Testis (tissue), 3 donors: ENCODE measurements around the gene GPR146. TPM values are rescaled to one million over a fixed set of nuclear protein-coding genes. Genes with fewer than 3 reads are reported as not detected.
A peak's percentile ranks its signal among the peaks of the same experiment; 100 is the strongest.

ENCODE experiments used
- DNase-seq: peaks from one replicate; pipeline ENCODE4 v3.0.0-alpha.2; 2019
- H3K27ac ChIP-seq, 2 donors: fragments of 200-600 bp; sonication (generic); one replicate each; pipeline ENCODE4 v1.5.1; 2019
- H3K27me3 ChIP-seq: fragments of 200-600 bp; sonication (generic); one replicate; pipeline ENCODE4 v1.5.1; 2019
- H3K36me3 ChIP-seq: fragments of 200-600 bp; sonication (generic); one replicate; pipeline ENCODE4 v1.5.1; 2017; ENCODE audit warnings: low read depth; ENCODE audit errors: missing control alignments
- H3K4me1 ChIP-seq: fragments of 200-600 bp; sonication (generic); one replicate; pipeline ENCODE4 v1.5.1; 2019
- H3K4me3 ChIP-seq, 2 donors: fragments of 200-600 bp; sonication (generic); one replicate each; pipeline ENCODE4 v1.5.1; 2017 to 2019
- H3K9me3 ChIP-seq: fragments of 200-600 bp; sonication (generic); one replicate; pipeline ENCODE4 v1.5.1; 2017
- POLR2A ChIP-seq: fragments of 450-650 bp; IDR thresholded peaks from one replicate; pipeline ENCODE4 v1.6.1; 2017; ENCODE audit warnings: antibody characterized with exemption, mild to moderate bottlenecking, moderate library complexity
- WGBS, 2 donors: methylation state at CpG; one replicate each; pipeline ENCODE4 v1.1.5; 2018; 5-methylcytosine and 5-hydroxymethylcytosine counted together
- intact Hi-C: fragments of 100-400 bp; cut with DNase I; formaldehyde crosslinking; loops from one replicate; pipeline ENCODE4 v1.15.1; 2023; ENCODE audit warnings: low total_unique reads
- polyA plus RNA-seq: library from polyadenylated mRNA; stranded (reverse); fragments of 350-450 nt; fragmentation: Illumina TruSeq; extraction: RNeasy Lipid Tissue Mini Kit (QIAGEN cat#74804); gene quantifications from one replicate; pipeline ENCODE4 v1.2.3, GENCODE V29; 2014; ENCODE audit warnings: low read depth, low replicate concordance; ENCODE audit not compliant: insufficient read depth
- total RNA-seq, 2 donors: library from RNA; depleted of rRNA; stranded (reverse); fragments of >200 nt; gene quantifications; one replicate each; pipeline ENCODE4 v1.2.3, GENCODE V29; 2016
- TF ChIP-seq, protein P1 (sequence below), 3 experiments: fragments of 450-650 bp in 2 of 3; fragments of 200-600 bp in 1 of 3; sonication (generic) in 1 of 3; IDR thresholded peaks; one replicate each; pipeline ENCODE4 v1.5.1; 2016 to 2019; ENCODE audit warnings: antibody characterized with exemption in 3 of 3, mild to moderate bottlenecking in 2 of 3, moderate library complexity in 1 of 3

Gene GPR146
- total and polyA plus RNA-seq, 3 donors from 2014 or later: 5.3 to 14.4 (median 14.2) TPM

DNA sequence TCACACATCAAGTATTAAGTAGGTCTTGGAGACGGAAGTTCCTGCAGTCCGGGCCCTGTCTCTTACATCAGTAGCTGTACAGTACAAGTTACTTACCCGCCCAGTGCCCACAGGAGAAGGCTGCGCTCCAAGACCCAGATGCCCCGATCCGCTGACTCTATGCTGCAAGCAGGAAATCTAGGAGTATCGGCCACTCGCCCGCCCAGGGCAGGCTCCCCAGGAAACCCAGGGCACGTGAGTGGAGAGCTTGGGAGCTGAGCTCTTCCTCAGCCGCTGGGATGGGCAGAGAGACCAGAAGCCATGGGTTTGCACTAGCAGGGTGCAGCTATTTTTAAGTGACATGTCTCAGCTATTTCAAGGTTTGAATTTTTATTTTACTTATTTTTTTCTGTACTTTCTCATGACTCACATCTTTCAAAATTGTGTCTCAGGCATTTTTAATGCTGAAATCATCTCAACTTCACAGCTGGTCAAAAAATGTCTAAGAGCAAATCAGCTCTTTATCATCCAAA lies 41.6 kb downstream of the GPR146 start:
- intact Hi-C loops: no loop called here
- no peaks in the 10 kb centered on the region for H3K27me3 ChIP-seq
- peaks cover 18% of the 10 kb centered on the region for H3K4me1 ChIP-seq
- H3K4me3 ChIP-seq: no peak overlapping the region
- H3K9me3 ChIP-seq: no peaks in the 10 kb centered on the region
- H3K27ac ChIP-seq: no peak overlapping the region
- H3K36me3 ChIP-seq: no peaks in the 10 kb centered on the region
- TF ChIP-seq, protein P1, sequence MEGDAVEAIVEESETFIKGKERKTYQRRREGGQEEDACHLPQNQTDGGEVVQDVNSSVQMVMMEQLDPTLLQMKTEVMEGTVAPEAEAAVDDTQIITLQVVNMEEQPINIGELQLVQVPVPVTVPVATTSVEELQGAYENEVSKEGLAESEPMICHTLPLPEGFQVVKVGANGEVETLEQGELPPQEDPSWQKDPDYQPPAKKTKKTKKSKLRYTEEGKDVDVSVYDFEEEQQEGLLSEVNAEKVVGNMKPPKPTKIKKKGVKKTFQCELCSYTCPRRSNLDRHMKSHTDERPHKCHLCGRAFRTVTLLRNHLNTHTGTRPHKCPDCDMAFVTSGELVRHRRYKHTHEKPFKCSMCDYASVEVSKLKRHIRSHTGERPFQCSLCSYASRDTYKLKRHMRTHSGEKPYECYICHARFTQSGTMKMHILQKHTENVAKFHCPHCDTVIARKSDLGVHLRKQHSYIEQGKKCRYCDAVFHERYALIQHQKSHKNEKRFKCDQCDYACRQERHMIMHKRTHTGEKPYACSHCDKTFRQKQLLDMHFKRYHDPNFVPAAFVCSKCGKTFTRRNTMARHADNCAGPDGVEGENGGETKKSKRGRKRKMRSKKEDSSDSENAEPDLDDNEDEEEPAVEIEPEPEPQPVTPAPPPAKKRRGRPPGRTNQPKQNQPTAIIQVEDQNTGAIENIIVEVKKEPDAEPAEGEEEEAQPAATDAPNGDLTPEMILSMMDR (IDR thresholded peaks at IDR 0.05): no peak
- no peak for TF ChIP-seq POLR2A
- WGBS, 2 donors: 85 to 96% methylated on average over 9 to 11 of the region's 11 CpGs
- DNase-seq: no peak

DNA sequence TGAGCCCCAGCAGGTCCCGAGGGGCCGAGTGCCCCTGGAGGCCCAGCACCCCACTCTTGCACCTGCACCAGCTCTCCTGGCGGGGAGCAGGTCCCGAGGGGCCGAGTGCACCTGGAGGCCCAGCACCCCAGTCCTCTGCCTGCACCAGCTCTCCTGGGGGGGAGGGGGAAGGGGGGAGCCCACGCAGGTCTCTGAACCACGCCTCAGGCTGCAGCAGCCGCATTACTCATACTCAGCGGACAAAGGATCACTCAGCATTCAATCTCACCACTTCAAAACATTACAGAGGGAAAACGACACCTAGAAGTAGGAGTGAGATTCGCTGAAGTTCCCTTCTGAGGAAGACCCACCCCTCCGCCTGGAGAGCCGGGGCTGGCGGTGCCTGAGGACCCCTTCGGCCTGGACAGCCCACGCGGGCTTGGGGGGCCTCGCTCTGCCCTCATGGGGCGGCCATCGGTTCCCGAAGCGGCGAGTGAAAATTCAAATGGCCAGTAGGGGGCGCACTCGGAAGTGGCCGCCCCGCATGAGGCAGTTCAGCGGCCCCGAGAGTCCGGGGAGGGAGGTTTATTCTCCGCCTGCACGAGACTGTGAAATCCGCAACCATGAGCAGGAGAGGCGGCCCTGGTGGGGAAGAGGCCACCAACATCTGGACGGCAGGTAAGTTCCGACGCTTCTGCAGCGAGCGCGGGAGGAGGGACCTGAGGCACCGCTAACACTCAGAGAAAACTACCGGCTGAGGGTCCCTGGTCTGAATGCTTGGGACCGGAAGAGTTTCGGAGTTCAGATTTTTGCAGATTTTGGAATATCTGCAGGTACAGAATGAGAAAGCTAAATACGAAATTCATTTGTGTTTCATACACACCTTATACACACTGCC lies 42.5 kb downstream of the GPR146 start:
- peaks cover 18% of the 10 kb centered on the region for H3K4me1 ChIP-seq
- peak overlapping the region in 1 of 2 donors; percentile 36 for H3K27ac ChIP-seq
- WGBS, 2 donors: 11 to 13% methylated on average over 18 to 45 of the region's 45 CpGs
- no peaks in the 10 kb centered on the region for H3K27me3 ChIP-seq
- peak overlapping the region; percentile 40 to 42 for H3K4me3 ChIP-seq
- no peaks in the 10 kb centered on the region for H3K36me3 ChIP-seq
- intact Hi-C loops: no loop called here
- peak; percentile 78 for DNase-seq
- no peak for TF ChIP-seq POLR2A
- TF ChIP-seq, protein P1 (IDR thresholded peaks at IDR 0.05): peak; percentile 85 to 98 (median 88)
- no peaks in the 10 kb centered on the region for H3K9me3 ChIP-seq

DNA sequence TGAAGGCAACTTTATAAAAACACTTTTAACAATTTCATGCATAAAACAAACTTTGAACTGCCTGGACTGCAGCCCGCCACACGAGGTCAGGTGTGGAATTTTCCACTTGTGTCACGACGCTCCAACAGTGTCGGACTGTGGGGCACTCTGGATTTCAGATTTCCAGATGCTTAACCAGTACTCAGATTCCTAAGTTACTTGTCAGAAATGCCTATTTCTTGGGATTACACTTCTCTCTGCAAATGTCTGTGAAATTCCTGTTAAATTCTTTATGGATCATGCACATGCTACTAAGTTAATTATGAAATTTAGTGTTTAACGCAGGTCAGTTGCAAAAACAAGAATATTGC lies 43.1 kb downstream of the GPR146 start:
- DNase-seq: no peak
- WGBS, 2 donors: 41 to 47% methylated on average over 6 of the region's 6 CpGs
- Histone ChIP-seq H3K27ac (peak overlapping the region in 1 of 2 donors; percentile 36), H3K4me1 (peaks cover 18% of the 10 kb centered on the region), H3K9me3 (no peaks in the 10 kb centered on the region), H3K27me3 (no peaks in the 10 kb centered on the region), H3K36me3 (no peaks in the 10 kb centered on the region), H3K4me3 (peak overlapping the region; percentile 40 to 42)
- intact Hi-C loops: no loop called here
- TF ChIP-seq POLR2A: no peak
- TF ChIP-seq, protein P1 (IDR thresholded peaks at IDR 0.05): no peak

DNA sequence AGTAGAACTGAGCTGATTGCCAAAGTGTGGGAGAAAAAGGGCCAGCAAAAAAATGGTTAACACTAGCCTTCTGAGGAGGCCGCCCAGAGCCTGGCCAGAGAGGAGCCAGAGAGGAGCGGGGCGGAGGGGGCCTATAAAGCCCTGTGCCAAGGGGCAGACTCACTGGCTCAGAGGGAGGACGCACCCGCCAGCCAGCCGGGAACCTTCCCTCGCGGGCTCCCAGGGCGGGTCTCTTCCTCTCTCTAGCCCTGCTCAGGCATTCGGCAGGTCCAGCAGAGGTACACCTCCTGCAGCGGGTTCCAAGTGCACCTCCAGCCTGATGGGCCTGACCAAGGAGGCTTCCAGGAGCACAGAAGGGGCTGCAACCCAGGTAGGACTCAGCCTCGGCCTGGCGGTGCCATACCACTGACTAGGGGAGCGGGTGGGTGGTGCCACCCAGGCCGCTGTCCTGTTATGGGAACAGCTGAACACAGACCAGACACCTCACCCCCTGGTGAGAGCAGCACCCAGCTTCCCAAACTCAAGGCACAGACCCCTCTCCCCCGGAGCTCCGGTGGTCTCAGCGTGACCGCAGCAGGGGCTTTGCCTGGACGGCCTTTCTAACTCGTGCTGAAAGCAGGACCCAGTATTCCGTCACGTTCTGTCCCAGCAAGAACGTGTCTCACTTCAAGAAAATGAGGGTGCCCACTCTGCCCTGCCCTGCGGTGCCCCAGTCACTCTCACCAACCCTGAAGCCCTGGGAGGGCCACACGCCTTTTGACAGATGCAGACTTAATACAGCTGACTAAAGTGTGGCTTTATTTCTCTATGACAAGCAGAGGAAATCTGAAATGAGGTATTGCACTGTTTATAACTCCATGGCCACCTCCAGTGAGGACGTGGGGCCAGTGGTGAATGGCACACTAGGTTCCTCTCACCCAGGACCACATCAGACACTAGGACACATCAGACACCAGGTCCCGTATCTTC lies 43.9 kb downstream of the GPR146 start, which contains the start of gene GPER1:
Gene GPER1 (plus strand): TSS at position 162 of the 969 bp plus-strand sequence. CDS start 3,616 bp downstream, outside the sequence.
- DNase-seq: peak; percentile 34
- peak within 1 kb of the TSS; percentile 0 to 36 for H3K27ac ChIP-seq
- H3K4me3 ChIP-seq: peak within 1 kb of the TSS; percentile 40 to 42
- intact Hi-C loops: no loop called here
- TF ChIP-seq, protein P1 (IDR thresholded peaks at IDR 0.05): no peak
- no peak for TF ChIP-seq POLR2A
- no peaks in the 10 kb centered on the region for H3K36me3 ChIP-seq
- 47 to 66% methylated on average over 21 to 23 of the region's 28 CpGs for WGBS, 2 donors
- peaks cover 18% of the 10 kb centered on the region for H3K4me1 ChIP-seq
- no peaks in the 10 kb centered on the region for H3K27me3 ChIP-seq
- no peaks in the 10 kb centered on the region for H3K9me3 ChIP-seq
